A673 (cell line): ENCODE measurements around the gene UTRN. TPM values are rescaled to one million over a fixed set of nuclear protein-coding genes. Genes with fewer than 3 reads are reported as not detected.

ENCODE experiments used
- BruUV-seq: library from RNA; stranded (reverse); fragments of 400-500 nt; replicated peaks from 2 replicates; lab custom pipeline; 2021; lab: Mats Ljungman, UMichigan
- CTCF ChIA-PET: fragments of 300-600 bp; sonication (Branson Sonifier 250); formaldehyde crosslinking; loops from one replicate; lab custom pipeline; 2022; ENCODE audit warnings: antibody characterized with exemption; lab: Charles Lee
- POLR2A ChIA-PET: fragments of 300-600 bp; sonication (Branson Sonifier 250); formaldehyde crosslinking; loops from one replicate; lab custom pipeline; 2022; ENCODE audit warnings: antibody characterized with exemption; ENCODE audit not compliant: low non-redundant PET; lab: Charles Lee
- DNase-seq: peaks from one replicate; pipeline ENCODE4 v3.0.0-alpha.2; 2015; ENCODE audit warnings: low spot score
- H3K27ac ChIP-seq: fragments of 200-600 bp; sonication (generic); 2 replicates; pipeline ENCODE4 v1.5.1; 2016; ENCODE audit warnings: mixed run types, low read depth, mild to moderate bottlenecking, mixed read lengths, antibody characterized with exemption, low read length; ENCODE audit not compliant: poor library complexity, severe bottlenecking
- H3K27me3 ChIP-seq: fragments of 200-600 bp; sonication (generic); replicated peaks from 2 replicates; pipeline ENCODE4 v1.6.1; 2017; ENCODE audit warnings: mixed run types, low read depth, mild to moderate bottlenecking, mixed read lengths, antibody characterized with exemption, low read length; ENCODE audit not compliant: insufficient read depth, poor library complexity
- H3K36me3 ChIP-seq: fragments of 200-600 bp; sonication (generic); 2 replicates; pipeline ENCODE4 v1.6.1; 2016; ENCODE audit warnings: mixed run types, mild to moderate bottlenecking, mixed read lengths, antibody characterized with exemption, low read length; ENCODE audit not compliant: insufficient read depth, poor library complexity, severe bottlenecking
- H3K4me1 ChIP-seq: fragments of 200-600 bp; sonication (generic); 2 replicates; pipeline ENCODE4 v1.6.1; 2017; ENCODE audit warnings: mixed run types, mild to moderate bottlenecking, mixed read lengths, antibody characterized with exemption, low read length; ENCODE audit not compliant: insufficient read depth, poor library complexity, severe bottlenecking
- H3K4me3 ChIP-seq: fragments of 200-600 bp; sonication (generic); 2 replicates; pipeline ENCODE4 v1.5.1; 2016; ENCODE audit warnings: low read depth, mixed run types, mild to moderate bottlenecking, mixed read lengths, low read length; ENCODE audit not compliant: poor library complexity, severe bottlenecking
- H3K9me3 ChIP-seq: fragments of 200-600 bp; sonication (generic); 2 replicates; pipeline ENCODE4 v1.6.1; 2016; ENCODE audit warnings: mixed run types, low read depth, mild to moderate bottlenecking, mixed read lengths, antibody characterized with exemption, low read length; ENCODE audit not compliant: poor library complexity, severe bottlenecking
- CTCF ChIP-seq: fragments of 300-800, 200-600 bp; sonication (generic); conservative IDR thresholded peaks from 2 replicates; pipeline ENCODE4 v1.5.1; 2017; ENCODE audit warnings: low read depth, mild to moderate bottlenecking, antibody characterized with exemption, low read length, moderate library complexity, mixed read lengths
- EZH2 ChIP-seq: fragments of 200-600 bp; sonication (generic); IDR thresholded peaks from 2 replicates; pipeline ENCODE4 v1.6.1; 2017; ENCODE audit warnings: borderline replicate concordance, low read depth, mild to moderate bottlenecking, mixed read lengths, antibody characterized with exemption, low read length; ENCODE audit not compliant: poor library complexity, severe bottlenecking
- intact Hi-C: fragments of 100-400 bp; cut with micrococcal nuclease; formaldehyde crosslinking; loops from one replicate; pipeline ENCODE4 v1.10.0; 2022; ENCODE audit not compliant: unreplicated experiment
- total RNA-seq: library from RNA; stranded (reverse); gene quantifications from 2 replicates; pipeline ENCODE4 v1.2.3, GENCODE V29; 2021

The UTRN gene
- total RNA-seq, 1 experiment from 2014 or later, result 75.2 TPM

- no peak for TF ChIP-seq CTCF
- TF ChIP-seq EZH2, result no peak
- H3K27me3 ChIP-seq, result no peaks in the 10 kb centered on the region
- H3K4me3 ChIP-seq, result no peak overlapping the region
- no peaks in the 10 kb centered on the region for H3K36me3 ChIP-seq
- H3K4me1 ChIP-seq, result no peaks in the 10 kb centered on the region
- H3K9me3 ChIP-seq, result no peaks in the 10 kb centered on the region
- H3K27ac ChIP-seq, result no peak overlapping the region
- intact Hi-C loops, result no loop called here
- ChIA-PET CTCF (no interaction called here), POLR2A (no interaction called here)
- DNase-seq, result no peak
- BruUV-seq, result no TSS peak
Measured at GRCh38 chr6:144319211-144319610, 34.1 kb downstream of the UTRN start.

GRCh38 chr6:144320741-144321140, 35.6 kb downstream of the UTRN start:
- Histone ChIP-seq H3K4me3 (no peak overlapping the region), H3K27me3 (no peaks in the 10 kb centered on the region), H3K27ac (no peak overlapping the region), H3K9me3 (no peaks in the 10 kb centered on the region), H3K36me3 (no peaks in the 10 kb centered on the region), H3K4me1 (no peaks in the 10 kb centered on the region)
- ChIA-PET POLR2A (no interaction called here), CTCF (no interaction called here)
- BruUV-seq, result no TSS peak
- no peak for TF ChIP-seq EZH2
- TF ChIP-seq CTCF, result no peak
- DNase-seq, result no peak
- intact Hi-C loops, result no loop called here

GRCh38 chr6:144321839-144322591, 36.9 kb downstream of the UTRN start:
- intact Hi-C loops, result no loop called here
- no peak for DNase-seq

More at GRCh38 chr6:144321839-144322591, 36.9 kb downstream of the UTRN start:
- Histone ChIP-seq H3K36me3 (no peaks in the 10 kb centered on the region), H3K27ac (no peak overlapping the region), H3K4me1 (no peaks in the 10 kb centered on the region), H3K27me3 (no peaks in the 10 kb centered on the region), H3K4me3 (no peak overlapping the region), H3K9me3 (no peaks in the 10 kb centered on the region)
- TF ChIP-seq CTCF (no peak), EZH2 (no peak)
- ChIA-PET CTCF (interaction anchor here (0.7 kb wide), 1 partner anchor 126 kb away, joined by 3 read pairs; no protein-coding TSS in a partner anchor), POLR2A (no interaction called here)
- BruUV-seq, result no TSS peak
